HG03103 (cell line): ENCODE results near the gene BABAM2.

Experiments
- ATAC-seq: cut with Tn5 transposase; IDR thresholded peaks from one replicate; pipeline ENCODE4 v1.9.1; 2021; ENCODE audit warnings: low read depth; ENCODE audit not compliant: unreplicated experiment

BABAM2 gene

DNA sequence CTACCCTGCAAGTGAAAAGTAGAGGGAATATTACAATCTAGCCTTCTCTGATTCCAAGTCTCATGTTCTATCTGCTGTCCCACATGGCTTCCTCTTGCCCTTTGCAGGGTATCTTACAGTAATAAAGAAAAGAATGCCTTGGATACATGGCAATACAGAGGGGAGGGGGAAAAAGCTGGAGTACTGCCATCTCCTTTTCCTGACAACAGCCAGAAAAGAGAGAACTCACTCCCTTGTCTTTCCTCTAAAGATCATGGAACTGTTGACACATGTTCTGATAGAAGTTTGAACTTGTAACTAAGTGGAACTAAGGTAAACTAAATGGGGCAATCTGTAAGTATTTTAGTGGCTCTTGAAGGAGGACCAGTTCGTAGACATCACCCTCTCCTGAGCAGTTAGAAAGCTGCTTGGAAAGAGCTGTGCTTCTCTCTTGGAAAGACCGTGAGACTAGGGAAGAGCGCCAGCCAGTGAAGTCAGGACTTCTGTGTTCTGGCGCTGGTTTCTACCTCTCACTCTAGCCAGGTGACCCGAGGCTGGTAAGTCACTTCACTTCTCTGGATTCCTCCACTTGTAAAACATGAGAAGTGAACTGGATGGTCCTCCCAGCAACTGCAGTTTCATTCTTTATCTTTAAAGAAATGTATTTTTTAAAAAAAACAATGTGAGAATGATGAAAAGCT is 259.8 kb downstream of the BABAM2 start:
- ATAC-seq = no peak

DNA sequence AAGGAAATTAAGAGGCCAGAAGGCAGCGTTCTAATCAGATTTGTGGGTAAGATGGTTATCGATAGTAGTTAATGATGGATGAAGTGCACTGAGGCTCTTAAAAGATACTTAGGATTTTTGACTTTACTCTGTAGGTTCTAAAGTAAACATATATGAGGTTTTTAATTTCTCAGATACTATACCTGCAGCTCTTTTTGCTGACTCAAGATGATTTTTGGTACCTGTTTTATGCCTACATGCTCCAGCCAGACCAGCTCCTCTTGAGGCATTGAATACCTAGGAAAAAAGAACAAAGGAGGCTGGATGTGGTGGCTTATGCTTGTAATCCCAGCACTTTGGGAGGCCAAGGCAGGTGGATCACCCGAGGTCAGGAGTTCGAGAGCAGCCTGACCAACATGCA is 260.5 kb downstream of the BABAM2 start:
- no peak for ATAC-seq

DNA sequence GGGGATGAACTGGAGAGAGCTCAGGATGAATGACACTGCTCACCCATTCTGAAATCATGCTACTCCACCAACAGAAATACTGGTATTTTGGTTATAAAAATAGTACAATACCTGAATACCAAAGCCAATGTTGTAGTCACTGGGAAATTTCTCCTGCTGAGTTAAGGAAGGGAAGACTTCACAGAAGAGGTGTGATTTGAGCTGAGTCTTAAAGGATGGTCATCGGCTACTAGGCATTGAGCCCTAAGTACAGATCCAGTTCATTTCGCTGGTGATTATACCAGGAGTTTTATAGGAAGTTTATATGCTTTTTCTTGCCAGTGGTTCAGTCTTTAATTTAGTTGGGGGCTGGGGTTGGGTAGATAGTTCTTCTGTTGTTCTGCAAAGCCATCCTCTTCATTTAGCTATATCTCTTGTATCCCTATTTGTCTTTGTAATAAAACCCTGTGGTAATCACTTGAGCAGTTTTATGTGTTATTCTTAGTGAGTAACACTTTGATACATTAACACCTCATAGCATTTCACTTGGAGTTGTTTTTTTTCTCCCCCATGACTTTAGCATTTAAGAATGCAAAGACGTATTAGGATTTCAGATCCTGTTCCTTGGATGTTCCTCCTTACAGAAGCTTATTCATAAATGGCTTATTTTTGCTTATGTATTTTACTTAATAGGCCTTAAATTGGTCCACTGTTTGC is 262.2 kb downstream of the BABAM2 start:
- ATAC-seq = no peak

DNA sequence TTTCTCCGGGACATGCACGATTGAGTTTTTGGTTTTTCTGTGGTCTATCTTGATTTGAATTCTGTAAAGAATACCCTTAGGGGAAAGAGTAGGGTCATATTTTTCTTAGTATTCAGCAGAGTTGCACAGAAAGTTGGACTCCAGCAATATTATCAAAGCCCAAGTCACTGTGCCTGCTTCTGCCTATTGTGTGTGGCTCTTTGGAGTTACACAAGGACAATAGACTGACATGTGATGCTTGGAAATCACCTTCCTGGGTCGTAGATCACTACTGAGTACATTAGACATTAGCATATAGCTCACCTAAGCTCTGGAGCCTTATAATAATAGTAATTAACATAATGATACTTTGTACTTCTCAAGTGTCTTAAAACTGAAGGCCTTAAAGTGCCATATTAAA is 263.3 kb downstream of the BABAM2 start:
- no peak for ATAC-seq

DNA sequence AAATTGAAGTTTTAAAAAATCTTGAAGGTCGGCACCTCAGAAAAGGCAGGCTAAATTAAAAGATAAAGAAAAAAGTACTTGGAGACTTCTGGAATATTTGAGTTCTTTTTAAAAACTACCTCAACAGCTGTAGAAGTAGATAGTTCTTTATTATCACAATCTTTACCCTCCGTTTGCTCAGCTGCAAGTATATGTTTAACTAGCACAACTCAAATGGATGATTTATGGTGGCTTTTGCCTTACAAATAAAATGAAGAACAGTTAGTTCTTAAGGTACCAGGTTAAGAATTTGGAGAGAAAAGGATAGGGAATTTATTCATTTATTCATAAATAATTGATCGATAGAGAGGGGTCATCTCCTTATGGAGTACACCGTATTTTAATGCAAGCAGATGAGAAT is 264.6 kb downstream of the BABAM2 start:
- ATAC-seq = no peak

DNA sequence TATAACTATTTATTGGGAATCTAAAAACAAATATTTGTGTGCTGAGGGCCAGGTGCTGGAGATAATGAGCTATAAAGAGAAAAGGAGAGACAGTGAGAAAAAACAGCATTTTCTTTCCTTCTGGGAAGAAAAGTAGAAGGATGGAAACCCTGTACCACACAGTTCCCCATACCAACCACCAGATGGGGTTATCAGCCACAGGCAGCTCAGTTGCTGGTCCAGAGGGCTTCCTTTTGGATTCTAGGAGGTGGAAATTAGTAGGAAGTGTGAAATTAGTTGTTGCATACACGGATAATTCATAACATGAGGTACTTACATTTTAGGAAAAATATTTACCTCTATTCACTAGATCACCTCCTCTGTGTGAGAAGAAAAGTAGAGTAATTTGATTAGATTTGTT is 265.1 kb downstream of the BABAM2 start:
- ATAC-seq = no peak

DNA sequence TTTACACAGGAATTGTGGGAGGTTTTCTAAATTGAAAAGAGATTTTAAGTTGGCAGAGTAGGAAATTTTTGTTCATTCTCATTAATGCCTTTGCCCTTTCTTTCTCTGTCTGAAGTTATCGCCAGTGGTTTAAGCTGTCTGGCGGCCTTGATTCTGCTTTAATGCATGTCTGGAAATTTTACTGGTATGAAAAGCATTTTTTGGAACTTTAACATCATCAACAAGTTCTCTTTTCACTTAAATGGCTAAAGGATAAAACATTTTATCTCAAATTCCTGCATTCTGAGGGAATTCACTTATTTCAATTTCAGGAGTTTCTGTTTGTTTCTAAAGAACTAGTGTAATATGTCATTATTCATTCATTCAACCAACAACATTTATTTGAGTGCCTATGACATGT is 268.3 kb downstream of the BABAM2 start:
- no peak for ATAC-seq

DNA sequence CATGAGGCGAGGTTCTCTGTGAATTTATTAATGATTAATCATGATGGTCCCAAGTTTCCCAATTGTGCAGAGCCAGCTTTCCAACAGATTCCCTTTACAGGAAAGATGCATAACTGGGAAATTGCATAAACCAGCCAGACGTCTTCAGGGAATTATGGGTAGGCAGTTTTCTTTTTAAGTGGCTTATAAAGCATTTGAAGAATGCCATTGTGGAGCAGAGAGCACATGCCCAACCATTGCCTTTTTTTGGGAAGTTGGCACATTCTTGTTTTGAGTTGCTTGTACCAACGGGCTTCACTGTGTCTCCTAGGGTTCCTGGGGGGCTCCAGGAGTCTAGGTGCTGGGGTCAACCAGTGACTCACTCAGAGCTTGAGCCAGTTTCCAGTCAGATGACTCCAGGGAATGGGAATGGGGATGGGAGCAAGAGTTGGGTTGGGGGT is 270.5 kb downstream of the BABAM2 start:
- no peak for ATAC-seq

DNA sequence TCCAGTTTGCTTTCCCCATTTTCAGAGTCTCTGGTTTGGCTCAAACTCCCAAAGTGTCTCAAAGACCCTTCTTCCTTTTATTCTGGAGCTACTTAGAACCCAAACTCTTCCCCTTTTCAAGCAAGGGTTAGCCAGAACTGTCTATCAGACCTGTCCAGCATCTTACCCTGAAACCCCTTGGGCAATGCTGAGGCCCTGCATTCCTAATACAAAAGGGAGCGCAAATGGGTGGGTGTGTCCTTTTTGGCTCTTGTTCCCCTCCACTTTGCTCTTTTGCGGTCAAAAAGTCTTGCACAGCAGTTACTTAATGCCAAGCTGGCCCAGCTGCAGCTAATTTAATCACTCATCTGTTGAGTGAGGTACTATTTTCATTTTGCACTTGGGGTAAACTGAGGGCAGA is 270.9 kb downstream of the BABAM2 start:
- no peak for ATAC-seq

DNA sequence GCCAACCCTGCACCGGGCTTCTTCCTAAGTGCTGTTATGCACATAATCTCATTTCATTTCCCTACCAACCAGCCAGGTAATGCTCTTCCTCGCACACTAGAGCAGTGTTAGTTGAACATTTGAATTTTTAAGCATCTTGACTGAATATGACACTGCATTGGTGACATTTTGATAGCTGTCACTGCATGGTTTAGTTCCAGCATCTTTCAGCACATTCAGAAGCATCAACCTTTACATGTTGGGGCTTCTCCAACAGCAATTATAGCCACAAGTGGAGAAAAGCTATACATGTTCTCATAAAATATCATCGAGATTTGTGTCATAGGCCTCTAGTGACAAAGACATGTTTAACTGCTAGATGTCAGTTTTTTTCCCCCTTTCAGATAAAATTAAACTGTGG is 272.0 kb downstream of the BABAM2 start:
- ATAC-seq = no peak

DNA sequence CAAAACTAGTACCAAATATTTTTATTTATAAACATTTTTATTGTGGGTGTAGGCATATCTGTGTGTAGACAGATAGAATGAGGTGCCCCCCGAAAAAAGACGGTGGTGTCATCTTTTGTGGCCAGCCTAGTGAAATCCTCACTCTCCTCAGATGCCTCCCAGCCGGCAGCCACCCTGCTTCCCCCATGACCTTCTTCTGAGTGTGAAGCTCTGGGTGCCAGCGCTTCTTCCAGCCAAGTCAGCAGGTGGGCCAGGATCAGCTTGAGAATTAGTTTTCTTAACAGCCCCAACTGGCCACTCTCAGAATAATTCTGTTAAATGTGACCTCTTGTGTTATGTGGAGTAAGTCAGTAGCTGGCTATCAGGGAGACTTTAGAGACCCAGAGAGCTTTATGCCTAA is 272.5 kb downstream of the BABAM2 start:
- ATAC-seq = no peak

DNA sequence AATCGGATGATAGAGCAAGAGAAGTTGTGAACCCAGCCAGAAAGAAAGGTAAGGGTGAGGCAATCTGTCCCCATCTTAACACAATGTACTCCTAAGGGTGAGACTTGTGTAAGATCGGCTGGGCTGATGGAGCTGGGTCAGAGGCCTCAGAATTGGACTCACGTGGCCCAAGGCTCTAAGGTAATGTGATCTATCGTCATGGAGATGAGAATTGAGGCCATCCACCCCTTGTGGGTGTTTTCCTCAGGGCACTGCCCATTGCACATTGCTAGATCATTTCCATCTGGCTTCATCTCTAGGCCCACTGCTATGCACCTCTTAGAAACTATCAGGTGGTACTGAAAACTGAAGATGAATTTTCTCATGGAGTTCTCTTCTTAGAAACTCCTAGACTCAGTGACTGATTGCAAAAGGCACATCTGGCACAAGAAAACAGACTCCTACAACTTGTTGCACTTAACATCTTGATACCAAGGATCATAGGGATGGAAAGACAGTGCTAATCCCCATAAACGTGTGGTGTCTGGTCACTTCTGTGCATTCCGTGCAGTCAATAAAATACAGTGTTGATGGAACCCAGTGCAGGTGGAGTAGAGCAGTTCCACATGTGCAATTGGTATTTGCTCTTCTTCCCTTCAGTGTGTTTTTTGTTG is 273.2 kb downstream of the BABAM2 start:
- ATAC-seq = no peak

DNA sequence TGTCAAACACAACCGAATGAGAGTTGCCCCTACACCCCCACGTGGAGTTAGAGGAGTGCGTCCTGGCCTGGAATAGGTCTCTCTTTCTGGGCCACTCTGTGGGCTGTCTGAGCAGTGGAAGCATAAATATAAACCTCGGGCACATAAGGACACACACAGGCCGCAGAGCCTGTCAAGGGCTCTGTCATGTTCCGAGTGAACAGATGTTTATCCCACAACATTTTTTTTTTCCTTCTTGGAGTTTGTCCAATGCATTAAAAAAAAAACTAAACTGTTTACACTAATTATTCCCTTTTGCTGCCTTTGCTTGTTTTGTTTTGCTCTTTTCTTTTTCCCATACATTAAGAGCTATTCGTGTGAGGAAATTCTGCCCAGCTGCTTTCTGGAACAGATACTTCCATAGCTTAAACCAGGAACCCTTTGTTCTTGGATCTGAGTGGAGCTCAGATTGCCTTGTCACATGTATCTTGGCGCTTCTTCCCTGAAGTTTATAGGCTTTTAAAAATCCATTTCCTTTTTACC is 273.8 kb downstream of the BABAM2 start:
- no peak for ATAC-seq

DNA sequence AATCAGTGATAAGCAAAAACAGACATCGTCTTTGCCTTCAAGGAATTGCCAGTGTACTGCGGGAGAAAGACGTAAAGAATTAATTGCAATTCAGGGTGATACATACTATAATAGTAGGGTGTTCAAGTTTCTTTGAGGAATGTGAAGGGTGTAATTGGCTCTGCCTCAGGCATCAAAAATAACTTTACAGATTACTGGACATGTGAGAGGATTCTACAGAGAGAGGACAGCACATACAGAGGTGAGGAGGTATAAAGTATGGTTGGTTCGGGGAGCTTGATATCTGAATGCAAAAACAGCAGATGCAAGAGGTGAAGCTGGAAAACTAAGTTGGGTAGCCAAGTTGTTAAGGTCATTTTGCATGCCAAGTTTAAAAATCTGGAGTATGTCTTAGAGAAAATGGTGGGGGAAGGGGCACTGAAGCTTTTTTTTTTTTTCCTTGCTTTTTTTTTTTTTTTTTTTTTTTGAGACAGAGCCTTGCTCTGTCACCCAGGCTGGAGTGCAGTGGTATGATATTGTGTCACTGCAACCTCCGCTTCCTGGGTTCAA is 274.6 kb downstream of the BABAM2 start:
- no peak for ATAC-seq

DNA sequence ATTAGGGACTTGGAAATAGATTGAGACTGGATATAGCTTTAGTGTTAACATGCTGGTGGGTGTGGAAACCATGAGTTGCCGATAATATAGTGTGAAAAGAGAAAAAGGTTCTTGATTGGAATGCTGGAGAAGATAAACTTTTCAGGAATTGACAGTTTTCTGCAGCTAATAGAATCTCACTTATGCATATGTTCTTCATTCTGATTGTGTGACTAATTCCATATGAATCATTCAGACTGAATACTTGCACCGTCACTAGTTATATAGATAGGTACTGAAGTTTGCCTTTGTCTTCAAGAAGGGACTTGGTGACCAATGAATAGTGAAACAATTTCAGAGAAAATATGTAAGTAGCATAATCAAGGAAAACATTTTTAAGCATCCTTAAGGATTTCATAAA is 276.4 kb downstream of the BABAM2 start:
- ATAC-seq = no peak

DNA sequence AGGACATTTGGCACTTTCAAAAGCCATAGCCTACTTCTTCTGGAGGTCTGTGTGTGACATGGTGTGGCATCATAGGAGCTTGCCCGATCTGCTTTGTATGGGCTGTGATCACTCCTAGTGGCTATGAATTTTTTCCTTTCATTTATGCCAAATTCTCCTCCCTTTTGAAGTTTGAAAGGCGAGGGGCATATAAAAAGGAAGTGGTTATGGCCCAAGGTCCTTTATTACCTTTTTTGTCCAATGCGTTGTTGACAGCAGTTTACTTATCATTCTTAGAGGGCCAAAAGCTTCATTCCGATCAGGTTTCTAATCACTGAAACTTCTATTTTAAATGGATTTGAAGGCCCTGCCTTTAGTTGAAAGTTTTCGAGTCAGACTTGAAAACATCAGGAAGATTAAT is 277.8 kb downstream of the BABAM2 start:
- ATAC-seq = no peak

DNA sequence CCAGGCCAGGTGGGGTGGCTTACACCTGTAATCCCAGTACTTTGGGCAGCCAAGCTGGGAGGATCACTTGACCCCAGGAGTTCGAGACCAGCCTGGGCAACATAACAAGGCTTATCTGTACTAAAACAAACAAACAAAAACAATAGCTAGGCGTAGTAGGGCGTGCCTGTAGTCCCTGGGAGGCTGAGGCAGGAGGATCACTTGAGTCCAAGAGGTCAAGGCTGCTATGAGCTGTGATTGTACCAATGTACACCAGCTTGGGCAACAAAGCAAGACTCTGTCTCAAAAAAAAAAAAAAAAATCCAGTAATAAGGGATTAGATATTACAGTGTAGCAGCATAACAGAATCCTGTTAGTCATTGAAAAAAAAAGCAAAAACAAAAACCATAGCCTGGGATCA is 279.0 kb downstream of the BABAM2 start:
- no peak for ATAC-seq

DNA sequence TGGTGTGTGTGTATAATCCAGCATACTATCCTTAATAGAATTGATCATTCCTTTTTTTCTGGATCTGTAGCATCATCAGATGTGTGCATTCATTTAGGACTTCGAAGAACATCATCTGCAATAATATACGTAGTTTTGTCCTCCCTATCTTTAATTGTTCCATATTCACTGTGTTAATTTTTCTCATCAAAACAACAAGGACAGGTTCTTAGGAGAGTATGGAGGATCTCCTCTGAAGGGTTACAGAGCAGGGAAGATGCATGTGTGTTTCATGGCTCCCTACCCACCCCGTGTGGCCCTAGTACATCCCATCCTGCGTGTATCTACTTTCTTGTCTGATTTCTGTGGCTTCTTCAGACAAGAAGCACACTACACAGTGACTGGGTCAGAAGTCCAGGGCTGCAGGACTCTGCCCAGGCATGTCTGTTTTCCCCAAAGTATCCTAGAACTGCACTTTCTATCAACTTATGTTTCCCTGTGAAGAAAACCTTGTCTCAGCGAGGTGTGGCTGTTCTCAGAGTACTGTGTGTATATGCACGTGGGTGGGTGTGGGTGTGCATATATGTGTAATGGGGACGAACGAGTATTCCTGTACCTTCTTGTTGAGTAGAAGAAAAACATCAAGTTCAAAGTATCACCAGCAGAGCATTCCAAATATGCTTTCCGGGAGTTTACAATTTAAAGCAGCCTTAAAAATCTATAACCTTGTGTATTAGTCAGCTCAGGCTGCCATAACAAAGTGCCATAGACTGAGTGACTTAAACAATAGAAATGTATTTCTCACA is 281.8 kb downstream of the BABAM2 start:
- ATAC-seq = no peak

DNA sequence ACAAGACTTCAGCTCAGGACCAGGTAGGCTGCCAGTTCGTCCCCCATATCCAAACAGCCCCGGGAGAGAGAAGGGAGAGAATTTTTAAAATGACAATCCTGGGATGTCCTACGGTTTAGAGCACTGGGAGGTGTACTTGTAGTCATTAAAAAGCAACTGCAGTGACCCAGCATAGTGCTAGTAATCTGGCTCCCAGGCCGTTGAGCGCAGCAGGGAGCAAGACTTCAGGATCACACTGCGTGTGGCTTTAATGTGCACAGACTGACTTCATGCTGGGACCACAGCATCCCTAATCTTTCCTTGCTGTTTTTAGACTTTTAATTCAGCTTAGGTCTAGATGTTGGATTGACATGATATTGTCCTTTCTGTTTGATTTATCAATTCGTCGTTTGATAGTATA is 282.8 kb downstream of the BABAM2 start:
- no peak for ATAC-seq

DNA sequence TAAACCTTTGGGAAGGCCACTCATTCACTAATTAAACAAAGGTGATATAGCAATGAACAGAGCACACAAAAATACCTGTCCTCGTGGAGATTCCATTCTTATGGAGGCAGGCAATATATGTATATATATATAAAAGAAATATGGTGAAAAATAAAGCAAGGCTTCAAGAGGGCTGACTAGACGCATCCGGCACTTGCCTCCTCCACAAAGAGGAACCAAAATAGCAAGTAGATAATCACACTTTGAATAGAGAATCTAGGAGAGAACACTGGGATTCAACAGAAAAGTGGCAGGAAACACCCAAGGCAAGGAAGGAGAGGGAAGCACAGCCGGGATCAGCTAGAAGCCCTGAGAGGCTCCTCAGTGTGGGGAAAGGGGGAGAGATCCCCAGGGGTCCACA is 283.7 kb downstream of the BABAM2 start:
- no peak for ATAC-seq

DNA sequence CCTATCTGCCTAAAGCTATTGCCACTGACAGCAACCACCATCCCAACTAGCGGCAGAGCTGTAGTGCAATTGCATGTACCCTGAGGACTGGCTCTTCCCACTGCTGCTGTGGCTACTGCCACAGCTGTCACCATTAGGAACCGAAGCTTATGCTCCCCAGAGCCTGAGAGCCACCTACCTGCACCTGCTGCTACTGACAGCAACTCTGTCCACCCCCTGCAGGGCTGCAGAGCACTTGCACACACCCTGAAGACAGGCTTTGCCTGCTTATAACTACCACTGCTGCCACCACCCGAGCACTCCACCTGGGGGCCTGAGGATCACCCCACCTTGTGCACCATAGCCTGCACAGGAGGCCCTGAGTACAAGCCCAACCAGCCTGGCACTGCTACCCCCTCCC is 284.5 kb downstream of the BABAM2 start:
- no peak for ATAC-seq
